HG03460 (cell line): ENCODE results near the gene TSPAN13.
"Not testable (repeated sequence)": the region's sequence is repeated elsewhere in the genome, so short reads cannot be mapped to it uniquely, and the experiment has no call there.

Experiments
- ATAC-seq: cut with Tn5 transposase; IDR thresholded peaks from one replicate; pipeline ENCODE4 v1.9.1; 2021; ENCODE audit not compliant: unreplicated experiment

Gene TSPAN13

GRCh38 chr7:16740623-16740953, 13.0 kb upstream of the TSPAN13 start:
- ATAC-seq, result no peak

- no peak for ATAC-seq
Measured at GRCh38 chr7:16740996-16741395, 12.6 kb upstream of the TSPAN13 start.

GRCh38 chr7:16741676-16742075, 11.9 kb upstream of the TSPAN13 start:
- ATAC-seq, result no peak

- ATAC-seq, result no peak
Measured at GRCh38 chr7:16742547-16742946, 11.0 kb upstream of the TSPAN13 start.

GRCh38 chr7:16743236-16743635, 10.3 kb upstream of the TSPAN13 start:
- no peak for ATAC-seq

- no peak for ATAC-seq
Measured at GRCh38 chr7:16744518-16745250, 8.9 kb upstream of the TSPAN13 start.

GRCh38 chr7:16745645-16746044, 7.9 kb upstream of the TSPAN13 start:
- ATAC-seq, result no peak

- no peak for ATAC-seq
Measured at GRCh38 chr7:16747102-16747501, 6.5 kb upstream of the TSPAN13 start.

GRCh38 chr7:16753932-16754855, 639 bp downstream of the TSPAN13 start:
- no peak for ATAC-seq

- no peak for ATAC-seq
Measured at GRCh38 chr7:16754856-16755317, 1.3 kb downstream of the TSPAN13 start.

- no peak for ATAC-seq
Measured at GRCh38 chr7:16755397-16755796, 1.8 kb downstream of the TSPAN13 start.

GRCh38 chr7:16758036-16758435, 4.5 kb downstream of the TSPAN13 start:
- ATAC-seq, result no peak

- ATAC-seq, result no peak
Measured at GRCh38 chr7:16758631-16759611, 5.4 kb downstream of the TSPAN13 start.

GRCh38 chr7:16759840-16760239, 6.3 kb downstream of the TSPAN13 start:
- ATAC-seq, result no peak

GRCh38 chr7:16762177-16762576, 8.6 kb downstream of the TSPAN13 start:
- no peak for ATAC-seq

- ATAC-seq, result no peak
Measured at GRCh38 chr7:16764942-16765341, 11.4 kb downstream of the TSPAN13 start.

- no peak for ATAC-seq
Measured at GRCh38 chr7:16765436-16765859, 11.9 kb downstream of the TSPAN13 start.

GRCh38 chr7:16769994-16770393, 16.4 kb downstream of the TSPAN13 start:
- not testable (repeated sequence) for ATAC-seq

GRCh38 chr7:16770657-16771329, 17.2 kb downstream of the TSPAN13 start:
- ATAC-seq, result no peak

GRCh38 chr7:16773326-16773725, 19.8 kb downstream of the TSPAN13 start:
- ATAC-seq, result no peak
